Measurements from ENCODE around the gene ATP2A2.

GRCh38 chr12:110244829-110245228 lies 36.2 kb upstream of the ATP2A2 start:
- no peak for TF ChIP-seq CTCF (IDR thresholded peaks at IDR 0.05; ENCODE audit: low read depth, low read length, missing input control)
- no peak for TF ChIP-seq ZBTB33 (IDR thresholded peaks at IDR 0.05)
- no peak for TF ChIP-seq RXRA (IDR thresholded peaks at IDR 0.05)
- TF ChIP-seq REST (IDR thresholded peaks at IDR 0.05), result no peak
- TF ChIP-seq JUND (IDR thresholded peaks at IDR 0.05), result no peak
- no peak for TF ChIP-seq SP1 (IDR thresholded peaks at IDR 0.05)
- no peak for TF ChIP-seq MAX (IDR thresholded peaks at IDR 0.05)
- TF ChIP-seq TAF1 (conservative IDR thresholded peaks at IDR 0.05), result no peak
- no peak for TF ChIP-seq HNF4G (IDR thresholded peaks at IDR 0.05)

All from liver (tissue), 3 donors.